LHCN-M2 (cell line): ENCODE measurements around the gene IRF4. TPM values are rescaled to one million over a fixed set of nuclear protein-coding genes. Genes with fewer than 3 reads are reported as not detected.

ENCODE experiments used
- DNase-seq: peaks from one replicate; pipeline ENCODE4 v3.0.0-alpha.2; 2012; ENCODE audit warnings: low read depth
- total RNA-seq: library from RNA; depleted of rRNA; stranded (reverse); fragments of >200 nt; gene quantifications from 2 replicates; pipeline ENCODE4 v1.2.3, GENCODE V29; 2014

The IRF4 gene
- total RNA-seq, 1 experiment from 2014 or later: not detected

DNA sequence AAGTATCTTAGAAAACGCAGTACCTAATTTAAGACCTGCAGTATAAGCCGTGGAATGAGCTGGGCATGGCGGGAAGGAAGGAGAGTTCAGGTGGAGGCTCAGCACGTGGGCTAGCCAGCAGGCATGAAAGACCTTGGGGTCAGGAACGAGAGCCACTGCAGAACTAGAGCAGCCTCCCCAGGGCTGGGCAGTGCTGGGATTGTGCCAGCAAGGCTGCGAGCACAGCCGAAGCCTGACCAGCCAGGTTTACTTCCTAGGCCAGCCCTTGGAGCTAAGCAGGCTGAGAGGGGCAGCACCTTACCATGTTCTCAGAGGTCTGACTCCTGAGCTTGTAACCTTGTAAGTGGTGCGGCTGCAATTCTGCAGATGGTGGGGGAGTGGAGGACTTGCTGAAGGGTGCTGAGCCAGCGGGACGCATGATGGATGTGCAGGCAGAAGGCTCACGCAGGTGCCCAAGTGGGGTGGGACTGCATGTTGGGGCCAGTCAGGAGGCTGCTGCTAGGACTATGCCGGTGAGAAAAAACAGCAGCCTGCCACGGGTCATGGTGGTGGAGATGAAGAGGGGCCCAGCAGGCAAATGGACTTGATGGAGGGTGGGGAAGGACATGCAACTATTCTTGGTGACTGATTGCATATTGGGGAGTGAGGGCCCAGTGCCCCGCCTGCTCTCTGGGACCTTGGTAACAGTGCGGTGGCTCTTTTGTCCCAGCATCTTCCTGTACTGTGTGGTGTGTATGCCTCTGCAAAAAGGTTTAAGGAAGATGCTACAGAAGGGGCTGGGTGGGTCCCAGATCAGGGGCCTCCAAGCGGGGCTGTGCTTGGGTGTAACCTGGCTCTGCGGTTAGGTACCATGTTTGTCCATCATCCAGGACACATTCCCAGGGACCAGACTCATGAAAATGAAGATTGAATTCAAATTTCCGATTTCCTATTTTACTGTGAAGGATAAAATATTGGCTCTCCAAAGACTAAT is 37.6 kb upstream of the IRF4 start:
- no peak for DNase-seq

DNA sequence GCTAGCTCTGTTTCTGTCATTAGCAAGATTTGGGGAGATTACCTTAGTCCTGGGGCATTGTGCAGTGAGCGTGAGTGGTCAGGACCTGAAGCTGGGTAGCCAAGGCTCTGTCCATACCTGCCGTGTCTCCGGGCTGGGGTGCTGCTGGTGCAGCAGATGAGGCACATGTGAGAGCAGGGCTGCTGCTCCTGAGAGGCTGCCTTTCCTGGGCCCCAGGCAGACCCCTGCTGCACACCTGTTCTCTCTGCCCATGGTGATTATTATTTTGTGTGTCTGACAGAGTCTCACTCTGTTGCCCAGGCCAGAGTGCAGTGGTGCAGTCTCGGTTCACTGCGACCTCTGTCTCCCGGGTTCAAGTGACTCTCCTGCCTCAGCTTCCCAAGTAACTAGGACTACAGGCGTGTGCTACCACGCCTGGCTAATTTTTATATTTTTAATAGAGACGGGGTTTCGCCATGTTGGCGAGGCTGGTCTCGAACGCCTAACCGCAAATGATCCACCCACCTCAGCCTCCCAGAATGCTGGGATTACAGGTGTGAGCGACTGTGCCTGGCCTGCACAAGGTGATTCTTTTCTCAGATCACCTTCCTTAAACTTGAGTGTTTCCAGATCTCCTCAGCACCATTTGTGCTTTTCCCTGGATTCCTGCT is 36.8 kb upstream of the IRF4 start:
- DNase-seq: no peak

DNA sequence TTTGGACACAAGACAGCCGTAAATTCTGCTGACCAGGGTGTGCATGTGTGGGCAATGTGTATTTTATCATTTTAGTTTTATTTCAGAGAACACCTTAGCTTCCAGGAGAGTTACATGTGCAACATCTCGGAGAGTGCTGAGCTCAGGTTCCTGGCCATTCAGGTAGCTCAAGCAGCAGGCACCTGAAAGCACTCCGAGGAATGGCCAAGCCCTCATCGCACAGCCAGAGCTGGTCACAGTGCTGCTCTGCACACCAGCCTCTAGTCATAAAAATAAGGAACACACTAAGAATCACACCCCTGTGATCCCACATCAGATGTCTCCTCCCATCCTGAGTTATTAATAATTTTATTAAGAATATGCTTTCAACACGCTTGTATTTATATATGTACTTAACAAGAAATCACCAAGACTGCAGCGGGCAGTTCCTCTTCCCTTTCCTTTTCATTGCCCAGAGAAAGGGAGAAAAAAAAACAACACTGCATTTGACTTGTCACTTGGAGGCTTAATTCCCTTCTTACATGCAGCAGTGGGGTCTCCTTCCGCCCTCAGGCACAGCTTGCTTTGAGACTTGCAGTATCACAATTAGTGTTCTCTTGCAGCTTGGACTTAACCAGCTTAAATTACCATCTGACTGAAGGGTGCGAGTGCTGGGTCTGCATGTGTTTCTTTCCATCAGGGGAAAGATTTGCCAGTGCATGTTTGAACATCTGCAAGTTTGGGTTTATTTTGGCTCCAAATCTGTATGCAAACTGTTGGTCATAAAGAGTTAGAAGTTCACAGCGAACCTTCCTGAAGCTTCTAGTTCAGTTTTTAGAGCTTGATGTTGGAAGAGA is 36.0 kb upstream of the IRF4 start:
- no peak for DNase-seq

DNA sequence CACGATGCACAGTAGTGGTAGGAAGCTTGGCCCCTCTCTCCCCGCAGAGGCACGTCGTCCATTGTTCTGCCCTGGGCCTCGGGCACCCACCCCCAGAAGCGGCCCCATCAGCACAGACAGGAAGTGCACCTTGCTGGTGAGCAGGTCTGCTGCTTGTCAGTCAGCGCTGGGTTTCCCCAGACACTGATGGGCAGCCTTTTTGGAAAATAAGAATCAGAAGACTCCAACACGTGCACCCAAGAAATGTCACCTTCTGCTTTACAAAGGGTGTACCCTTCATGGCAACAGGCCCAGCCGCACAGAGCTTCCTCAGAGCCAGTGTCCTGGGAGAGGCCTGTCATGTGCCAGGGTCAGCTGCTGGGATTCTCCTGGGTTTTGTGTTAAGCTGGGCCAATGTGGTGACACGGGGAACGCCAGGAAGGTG is 34.7 kb upstream of the IRF4 start:
- DNase-seq: no peak

DNA sequence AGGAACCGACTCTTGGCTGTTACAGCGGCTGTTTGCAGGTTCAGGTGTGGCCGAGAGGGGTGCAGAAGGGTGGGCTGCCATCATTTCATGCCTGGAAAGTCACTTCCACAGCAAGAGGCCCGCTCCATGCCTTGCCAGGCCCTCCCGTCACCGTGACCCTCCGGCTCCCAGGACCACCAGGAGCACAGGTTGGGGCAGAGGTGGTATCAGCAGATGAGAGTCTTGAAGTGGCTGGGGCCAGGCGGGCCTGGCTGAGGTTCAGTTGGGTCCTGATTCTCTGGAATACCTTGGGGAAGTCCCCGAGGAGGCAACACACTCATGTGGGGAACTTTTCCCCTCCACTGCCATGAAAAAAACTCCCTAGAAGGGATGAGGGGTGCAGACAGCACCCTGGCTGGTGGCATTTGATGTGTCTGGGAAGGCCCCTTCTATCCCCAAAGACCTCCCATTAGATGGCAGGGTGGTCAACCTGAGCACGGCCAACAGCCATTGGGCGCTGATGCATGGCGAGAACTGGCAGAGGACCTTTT is 34.2 kb upstream of the IRF4 start:
- no peak for DNase-seq

DNA sequence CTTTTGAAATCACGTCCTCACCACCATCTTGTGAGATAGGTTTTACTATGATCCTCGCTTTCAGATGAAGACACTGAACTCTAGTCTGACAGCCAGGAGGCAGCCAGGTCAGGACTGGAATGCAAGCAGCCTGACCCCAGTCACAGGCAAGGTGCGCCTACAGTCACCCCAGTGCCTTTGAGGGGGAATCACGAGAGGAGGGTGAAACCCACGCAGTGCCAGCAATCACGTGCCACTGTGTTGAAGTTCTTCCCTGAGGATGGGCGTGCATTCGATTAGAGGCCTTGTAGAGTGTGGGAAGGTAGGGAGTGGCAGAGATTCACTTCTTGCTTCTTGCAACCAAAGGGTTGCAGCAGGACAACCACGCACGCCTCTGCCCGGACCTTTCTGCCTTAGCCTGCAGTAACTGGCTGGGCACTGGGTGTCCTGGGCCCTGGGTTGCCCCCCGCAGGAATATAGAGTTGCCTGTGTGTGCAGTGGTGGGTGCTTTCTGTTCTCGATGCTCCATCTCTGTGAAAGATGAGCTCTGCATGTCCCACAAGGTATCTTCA is 33.7 kb upstream of the IRF4 start:
- no peak for DNase-seq

DNA sequence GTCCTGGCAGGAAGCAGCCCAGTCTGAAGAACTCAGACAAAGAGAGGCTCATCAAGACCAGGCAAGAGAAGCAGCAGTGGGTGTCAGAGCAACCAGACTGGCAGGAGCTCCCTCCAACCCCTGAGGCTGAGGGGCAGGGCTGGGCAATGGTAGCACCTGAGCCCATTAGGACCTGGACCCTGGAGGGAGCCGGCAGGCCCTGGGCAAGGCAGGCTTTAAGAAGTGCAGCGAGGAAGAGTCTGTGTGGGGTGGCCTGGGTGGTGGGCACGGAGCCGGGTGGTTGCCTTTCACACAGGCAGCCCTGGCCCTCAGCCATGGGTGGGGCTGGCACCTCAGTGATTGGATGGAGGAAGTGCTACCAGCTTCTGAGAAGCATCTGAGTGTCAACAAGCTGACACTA is 33.1 kb upstream of the IRF4 start:
- no peak for DNase-seq

DNA sequence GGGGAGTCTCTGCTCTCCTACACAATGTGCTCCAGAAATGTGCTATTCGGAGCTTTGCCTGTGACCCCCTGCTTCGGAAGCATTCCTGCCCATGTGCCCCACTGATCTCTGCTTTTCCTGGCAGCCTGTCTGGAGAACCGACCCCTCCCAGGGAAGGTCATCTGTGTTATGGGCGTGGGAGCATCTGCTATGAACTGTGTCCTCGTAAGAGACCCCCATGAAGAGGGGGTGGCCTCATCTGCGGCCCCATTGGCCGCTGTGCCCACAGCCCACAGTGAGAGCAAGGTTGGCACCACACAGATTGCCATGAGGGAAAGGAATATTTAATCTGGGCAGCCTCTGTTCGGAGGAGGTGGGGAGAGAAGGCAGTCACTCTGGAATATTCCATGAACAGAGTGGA is 32.7 kb upstream of the IRF4 start:
- DNase-seq: no peak

DNA sequence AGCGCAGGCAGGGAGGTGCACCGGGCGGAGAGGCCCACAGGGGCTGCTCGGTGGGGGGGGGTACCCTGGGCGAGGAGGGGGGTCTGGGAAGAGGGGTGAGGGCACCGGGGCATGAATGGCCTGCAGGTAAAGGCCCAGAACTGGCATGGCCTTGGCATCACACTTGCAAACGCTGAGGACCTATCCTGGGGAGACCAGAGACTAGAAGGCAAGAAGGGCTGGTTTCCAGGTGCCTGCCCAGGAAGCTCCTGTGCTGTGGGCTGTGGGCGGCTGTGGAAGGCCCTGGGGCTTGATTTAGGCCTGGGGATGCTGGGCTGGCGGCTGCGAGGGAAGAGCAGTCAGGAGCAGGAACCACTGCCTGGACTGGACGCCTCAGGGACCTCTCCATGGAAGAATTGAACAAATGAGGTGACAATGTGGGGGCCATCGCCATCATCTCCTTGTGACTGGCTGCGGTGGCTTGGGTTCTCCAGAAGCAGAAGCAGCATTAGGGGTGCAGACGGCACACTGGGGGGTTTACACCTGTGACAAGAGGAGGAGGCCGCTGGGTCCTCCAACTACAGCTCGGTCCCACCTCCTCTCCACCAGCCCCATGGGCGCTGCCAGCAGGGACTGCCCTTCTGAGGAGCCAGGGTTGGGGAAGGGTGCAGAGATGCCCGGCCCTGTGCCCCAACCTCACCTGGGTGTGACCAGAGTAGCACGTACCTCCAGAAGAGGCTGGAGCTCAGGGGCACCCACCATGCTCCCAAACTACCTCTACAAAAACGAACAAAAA is 32.1 kb upstream of the IRF4 start:
- no peak for DNase-seq

DNA sequence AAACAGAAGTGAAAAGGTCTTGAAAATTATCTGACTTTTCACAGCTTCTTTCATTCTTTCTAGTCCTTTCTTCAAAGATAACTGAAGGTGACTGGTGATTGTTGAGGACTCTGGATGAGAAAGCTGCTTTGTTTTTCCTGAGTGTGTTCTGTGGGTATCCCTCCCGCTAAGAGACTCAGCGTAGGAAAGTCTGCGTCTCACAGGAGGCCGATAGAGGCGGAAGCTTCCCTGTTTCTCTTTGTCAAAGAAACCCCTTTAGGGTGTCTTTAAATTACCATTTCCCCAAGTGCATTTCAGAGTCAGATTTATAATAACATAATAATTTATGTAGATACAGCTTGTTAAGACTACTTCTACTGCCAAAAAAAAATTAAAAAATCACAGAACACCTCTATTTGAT is 31.2 kb upstream of the IRF4 start:
- no peak for DNase-seq

DNA sequence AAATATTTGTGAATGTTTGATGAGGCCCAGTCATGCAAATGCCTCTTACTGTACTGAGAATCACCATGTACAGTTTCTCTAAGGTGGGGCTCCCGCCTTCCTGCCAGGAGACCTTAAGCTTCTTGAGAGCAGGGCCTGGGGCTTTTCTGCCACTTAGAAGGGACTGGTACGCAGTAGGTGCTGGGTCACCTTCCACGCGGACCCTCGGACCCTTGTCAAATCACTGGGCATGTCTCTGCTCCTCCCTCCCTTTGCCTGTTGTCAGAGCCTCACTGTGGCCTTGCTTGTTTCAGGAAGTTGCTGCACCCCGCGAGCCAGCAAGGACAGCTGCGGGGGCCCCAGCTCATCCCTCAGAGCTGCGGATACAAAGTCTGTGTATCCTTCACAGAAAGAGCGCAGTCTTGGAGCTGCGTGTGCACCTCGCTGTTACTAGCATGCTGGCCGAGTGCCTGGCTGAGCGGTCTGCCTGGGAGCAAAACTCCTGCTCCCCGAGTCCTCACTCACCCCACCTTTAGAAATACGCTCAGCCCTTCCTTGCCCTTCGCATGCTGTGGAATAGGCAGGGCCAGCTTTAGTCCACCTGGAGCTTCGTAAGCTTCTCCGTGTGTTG is 30.7 kb upstream of the IRF4 start:
- DNase-seq: no peak

DNA sequence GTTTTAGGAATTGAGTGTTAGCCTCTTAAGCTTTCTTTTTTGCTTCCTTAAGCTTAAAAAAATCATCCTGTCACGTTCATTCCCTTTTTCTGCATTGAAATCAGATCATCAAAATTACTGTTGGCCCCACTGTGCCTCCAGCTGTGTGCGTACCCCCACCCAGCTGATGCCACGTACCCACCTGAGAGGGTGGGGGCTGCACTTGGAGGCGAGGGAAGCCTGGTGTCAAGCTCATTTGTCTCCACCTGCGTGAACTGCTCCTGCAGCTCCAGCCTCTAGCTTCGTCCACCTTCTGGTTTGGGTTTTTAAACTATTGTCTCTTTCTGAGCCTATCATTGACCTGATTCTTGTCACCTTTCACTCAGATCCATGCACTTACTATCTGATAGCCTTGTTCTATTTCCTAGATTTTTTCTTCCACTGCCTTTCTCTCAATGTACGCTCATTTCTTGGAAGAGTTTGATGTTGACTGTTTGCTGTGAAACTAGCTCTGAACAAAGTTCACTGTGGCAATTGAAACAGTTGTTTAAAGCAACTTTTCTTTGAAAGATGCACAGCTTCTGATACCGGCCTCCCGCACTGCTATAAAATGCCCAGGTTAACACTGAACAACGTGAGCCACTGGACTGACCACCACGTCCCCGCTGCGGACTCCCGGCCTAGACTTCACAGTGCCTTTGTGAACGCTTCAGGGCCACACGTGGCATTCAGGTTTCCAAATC is 30.0 kb upstream of the IRF4 start:
- no peak for DNase-seq

DNA sequence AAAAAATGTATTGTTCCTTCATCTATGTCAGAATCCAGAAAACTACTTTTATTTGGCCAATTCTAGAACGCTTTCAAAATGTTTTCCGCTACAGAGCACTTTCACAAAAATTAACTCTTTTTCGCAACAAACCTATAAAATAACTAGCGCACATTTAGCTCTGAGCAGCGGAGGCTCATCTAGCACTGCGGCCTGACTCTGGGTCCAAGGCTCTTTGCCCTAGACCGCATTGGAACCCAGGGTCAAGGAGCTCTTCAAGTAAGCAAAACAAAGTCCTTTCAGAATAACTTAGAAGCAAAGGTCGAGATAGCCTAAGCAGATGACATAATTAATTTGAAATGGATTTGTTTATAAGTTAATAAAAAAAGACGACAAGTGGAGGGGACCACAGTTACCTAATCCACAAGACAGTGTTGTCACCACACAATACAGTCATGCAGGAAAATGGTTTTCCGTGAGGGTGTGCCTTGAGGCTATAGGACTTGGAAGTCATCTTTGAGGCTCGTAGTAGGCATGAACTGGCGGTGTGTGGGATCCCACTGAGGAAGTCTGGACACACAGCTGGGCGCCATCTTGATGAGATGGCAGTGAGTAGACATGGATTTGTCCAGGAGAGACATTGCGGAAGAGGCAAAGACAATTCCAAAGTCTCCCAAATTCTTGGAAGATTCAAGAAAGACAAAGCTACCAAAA is 29.2 kb upstream of the IRF4 start:
- DNase-seq: no peak

DNA sequence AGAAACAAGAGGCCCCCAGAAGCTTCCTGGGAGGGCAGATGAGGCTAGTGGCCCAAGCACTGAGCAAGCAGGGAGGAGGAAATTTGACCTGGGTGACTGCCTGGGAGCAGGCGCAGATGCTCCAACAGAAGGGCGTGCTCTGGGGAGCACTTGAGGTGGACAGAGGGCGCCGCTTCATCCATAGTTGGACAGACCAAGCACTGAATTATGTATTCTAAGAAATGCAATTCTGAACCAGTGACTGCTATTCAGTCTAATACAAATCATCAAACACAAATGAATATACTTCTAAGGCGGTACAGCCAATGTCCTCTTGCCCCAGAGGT is 28.7 kb upstream of the IRF4 start:
- DNase-seq: no peak

DNA sequence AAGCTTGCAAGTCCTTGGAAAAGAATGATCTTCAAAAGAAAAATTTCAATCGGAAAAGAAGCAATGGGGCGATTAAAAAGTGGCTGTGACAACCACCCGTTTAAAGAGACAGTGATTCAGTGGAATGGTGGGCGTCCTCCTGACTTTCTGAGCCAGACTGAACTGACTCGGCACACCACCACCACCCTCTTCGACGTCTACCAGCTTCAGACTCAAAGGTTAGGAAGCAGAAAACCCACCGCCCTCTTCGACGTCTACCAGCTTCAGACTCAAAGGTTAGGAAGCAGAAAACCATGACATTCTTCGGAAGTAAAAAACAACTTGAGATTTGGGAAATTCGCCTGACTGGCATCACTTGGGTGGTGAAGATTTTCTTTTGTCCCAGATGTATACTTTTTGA is 28.3 kb upstream of the IRF4 start:
- no peak for DNase-seq

DNA sequence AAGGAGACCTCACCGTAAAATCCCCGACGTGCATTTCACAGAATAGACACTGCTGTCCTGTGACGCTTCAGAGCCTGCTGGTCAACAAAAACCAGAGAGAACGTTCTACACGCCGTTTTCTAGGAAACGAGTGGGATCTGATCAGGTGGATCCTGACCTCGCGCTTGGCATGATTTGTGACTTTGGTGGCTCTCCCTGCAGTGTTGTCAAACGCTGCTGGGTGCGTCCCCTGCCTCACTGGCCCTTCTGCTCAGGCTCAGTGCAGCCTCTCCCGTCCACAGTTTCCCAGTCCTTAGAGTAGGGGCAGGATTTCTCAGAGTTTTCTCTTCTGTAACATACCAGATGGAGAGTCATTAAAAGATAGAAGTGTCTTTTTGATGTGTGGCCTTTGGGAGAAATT is 27.6 kb upstream of the IRF4 start:
- DNase-seq: no peak

DNA sequence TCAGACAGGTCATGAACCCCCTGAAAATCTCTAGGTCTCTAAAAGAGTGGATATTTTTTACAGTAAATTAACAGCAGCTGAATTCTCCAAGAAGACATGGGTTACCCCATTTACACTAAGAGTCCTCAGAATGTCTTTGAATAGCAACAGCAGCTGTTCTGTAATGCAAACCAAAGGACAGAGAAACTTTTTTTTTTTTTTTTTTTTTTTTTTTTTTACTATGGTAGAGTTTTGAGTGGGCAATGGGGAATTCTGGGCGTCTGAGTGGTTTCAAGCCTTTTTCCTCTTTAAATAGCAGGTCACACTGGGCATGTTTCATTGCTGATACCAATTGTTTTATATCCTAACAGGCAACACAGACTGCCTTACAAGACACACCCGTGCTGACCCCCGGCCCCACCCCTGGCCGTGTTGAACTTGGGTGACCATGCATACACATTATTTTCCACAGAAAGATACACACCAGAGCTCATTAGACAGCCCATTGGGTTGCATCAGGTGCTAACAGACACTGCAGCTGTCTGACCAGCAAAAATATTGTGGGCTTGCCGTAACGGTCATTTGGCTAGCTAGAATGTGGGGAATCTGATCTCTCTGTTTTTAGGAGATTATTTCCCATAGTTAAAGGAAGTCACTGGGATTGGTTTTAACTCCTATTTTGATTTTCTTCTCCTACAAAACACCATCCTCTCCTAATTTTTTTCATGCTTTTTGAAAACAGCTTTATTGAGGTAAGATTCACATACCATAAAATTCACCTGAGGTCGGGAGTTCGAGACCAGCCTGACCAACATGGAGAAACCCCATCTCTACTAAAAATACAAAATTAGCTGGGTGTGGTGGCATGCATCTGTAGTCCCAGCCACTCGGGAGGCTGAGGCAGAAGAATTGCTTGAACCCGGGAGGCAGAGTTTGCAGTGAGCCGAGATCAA is 26.7 kb upstream of the IRF4 start:
- peak; percentile 66 for DNase-seq

DNA sequence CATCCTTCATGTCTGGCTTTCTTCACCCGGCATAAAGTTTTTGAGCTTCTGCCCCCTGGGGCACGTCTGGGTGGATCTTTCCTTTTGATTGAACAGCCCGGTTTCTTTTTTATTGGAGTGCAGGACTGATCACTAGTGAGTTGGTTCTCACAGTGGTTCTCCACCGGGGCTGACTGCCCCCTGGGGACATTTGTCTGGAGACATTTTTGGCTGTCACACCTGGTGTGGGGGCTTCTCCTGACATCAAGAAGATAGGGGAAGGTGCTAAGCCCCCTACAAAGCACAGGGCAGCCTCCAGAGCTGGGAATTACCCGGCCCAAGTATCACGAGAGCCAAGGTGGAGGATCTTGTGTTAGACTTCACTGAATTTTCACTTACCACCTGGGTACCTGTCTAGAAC is 25.7 kb upstream of the IRF4 start:
- no peak for DNase-seq
